ENCODE data around the gene HRH1.

DNA sequence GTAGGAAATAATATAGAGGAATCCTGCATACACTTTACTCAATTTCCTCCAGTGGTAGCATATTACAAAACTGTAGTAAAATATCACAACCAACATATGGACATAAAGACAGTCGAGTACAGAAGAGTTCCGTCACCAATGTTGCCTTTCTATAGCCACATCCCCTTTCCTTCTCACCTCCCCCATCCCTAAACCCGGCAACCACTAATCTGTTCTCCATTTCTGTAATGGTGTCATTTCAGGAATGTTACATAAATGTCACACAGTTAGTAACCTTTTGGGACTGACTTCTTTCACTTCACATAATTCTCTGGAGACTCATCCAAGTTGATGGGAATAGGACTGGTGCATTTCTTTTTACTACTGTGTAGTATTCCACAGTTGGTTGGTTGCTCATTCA, 76.5 kb downstream of the HRH1 start:
- TF ChIP-seq TCF7L2 (IDR thresholded peaks at IDR 0.05; ENCODE audit: low read depth, low read length) (no peak), POLR2AphosphoS5 (IDR thresholded peaks at IDR 0.05; ENCODE audit: low read depth, low read length) (no peak), SIN3A (IDR thresholded peaks at IDR 0.05; ENCODE audit: borderline replicate concordance, insufficient read depth, low read depth, low read length) (no peak)
- TF ChIP-seq, protein P1, sequence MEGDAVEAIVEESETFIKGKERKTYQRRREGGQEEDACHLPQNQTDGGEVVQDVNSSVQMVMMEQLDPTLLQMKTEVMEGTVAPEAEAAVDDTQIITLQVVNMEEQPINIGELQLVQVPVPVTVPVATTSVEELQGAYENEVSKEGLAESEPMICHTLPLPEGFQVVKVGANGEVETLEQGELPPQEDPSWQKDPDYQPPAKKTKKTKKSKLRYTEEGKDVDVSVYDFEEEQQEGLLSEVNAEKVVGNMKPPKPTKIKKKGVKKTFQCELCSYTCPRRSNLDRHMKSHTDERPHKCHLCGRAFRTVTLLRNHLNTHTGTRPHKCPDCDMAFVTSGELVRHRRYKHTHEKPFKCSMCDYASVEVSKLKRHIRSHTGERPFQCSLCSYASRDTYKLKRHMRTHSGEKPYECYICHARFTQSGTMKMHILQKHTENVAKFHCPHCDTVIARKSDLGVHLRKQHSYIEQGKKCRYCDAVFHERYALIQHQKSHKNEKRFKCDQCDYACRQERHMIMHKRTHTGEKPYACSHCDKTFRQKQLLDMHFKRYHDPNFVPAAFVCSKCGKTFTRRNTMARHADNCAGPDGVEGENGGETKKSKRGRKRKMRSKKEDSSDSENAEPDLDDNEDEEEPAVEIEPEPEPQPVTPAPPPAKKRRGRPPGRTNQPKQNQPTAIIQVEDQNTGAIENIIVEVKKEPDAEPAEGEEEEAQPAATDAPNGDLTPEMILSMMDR (IDR thresholded peaks at IDR 0.05): no peak
- TF ChIP-seq, protein P2, sequence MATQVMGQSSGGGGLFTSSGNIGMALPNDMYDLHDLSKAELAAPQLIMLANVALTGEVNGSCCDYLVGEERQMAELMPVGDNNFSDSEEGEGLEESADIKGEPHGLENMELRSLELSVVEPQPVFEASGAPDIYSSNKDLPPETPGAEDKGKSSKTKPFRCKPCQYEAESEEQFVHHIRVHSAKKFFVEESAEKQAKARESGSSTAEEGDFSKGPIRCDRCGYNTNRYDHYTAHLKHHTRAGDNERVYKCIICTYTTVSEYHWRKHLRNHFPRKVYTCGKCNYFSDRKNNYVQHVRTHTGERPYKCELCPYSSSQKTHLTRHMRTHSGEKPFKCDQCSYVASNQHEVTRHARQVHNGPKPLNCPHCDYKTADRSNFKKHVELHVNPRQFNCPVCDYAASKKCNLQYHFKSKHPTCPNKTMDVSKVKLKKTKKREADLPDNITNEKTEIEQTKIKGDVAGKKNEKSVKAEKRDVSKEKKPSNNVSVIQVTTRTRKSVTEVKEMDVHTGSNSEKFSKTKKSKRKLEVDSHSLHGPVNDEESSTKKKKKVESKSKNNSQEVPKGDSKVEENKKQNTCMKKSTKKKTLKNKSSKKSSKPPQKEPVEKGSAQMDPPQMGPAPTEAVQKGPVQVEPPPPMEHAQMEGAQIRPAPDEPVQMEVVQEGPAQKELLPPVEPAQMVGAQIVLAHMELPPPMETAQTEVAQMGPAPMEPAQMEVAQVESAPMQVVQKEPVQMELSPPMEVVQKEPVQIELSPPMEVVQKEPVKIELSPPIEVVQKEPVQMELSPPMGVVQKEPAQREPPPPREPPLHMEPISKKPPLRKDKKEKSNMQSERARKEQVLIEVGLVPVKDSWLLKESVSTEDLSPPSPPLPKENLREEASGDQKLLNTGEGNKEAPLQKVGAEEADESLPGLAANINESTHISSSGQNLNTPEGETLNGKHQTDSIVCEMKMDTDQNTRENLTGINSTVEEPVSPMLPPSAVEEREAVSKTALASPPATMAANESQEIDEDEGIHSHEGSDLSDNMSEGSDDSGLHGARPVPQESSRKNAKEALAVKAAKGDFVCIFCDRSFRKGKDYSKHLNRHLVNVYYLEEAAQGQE (IDR thresholded peaks at IDR 0.05; ENCODE audit: insufficient read depth in 1 of 2, low read depth in 2 of 2, low read length in 1 of 2): no peak

Data from Panc1 (cell line).